HepG2 (cell line): ENCODE data around the gene ZFP36L2. TPM values are rescaled to one million over a fixed set of nuclear protein-coding genes. Genes with fewer than 3 reads are reported as not detected.

ENCODE experiments used
- ATF7 ChIP-seq, 2 experiments: fragments of 450-650 bp in 1 of 2; sonication (generic) in 1 of 2; formaldehyde crosslinking in 1 of 2; IDR thresholded peaks; 2 replicates each; pipeline versions ENCODE4 v1.4.0 to v1.6.1; 2016 to 2020; ENCODE audit warnings: antibody characterized with exemption in 1 of 2, mild to moderate bottlenecking in 1 of 2, missing genetic modification reagents in 1 of 2
- GZF1 ChIP-seq: sonication (generic); formaldehyde crosslinking; IDR thresholded peaks from 2 replicates; pipeline ENCODE4 v1.5.1; 2020; ENCODE audit warnings: mild to moderate bottlenecking, missing genetic modification reagents
- HMGA1 ChIP-seq: sonication (generic); formaldehyde crosslinking; conservative IDR thresholded peaks from 2 replicates; pipeline ENCODE4 v1.4.0; 2020; ENCODE audit warnings: missing genetic modification reagents
- JDP2 ChIP-seq: sonication (generic); formaldehyde crosslinking; IDR thresholded peaks from 2 replicates; pipeline ENCODE4 v1.8.1; 2022; ENCODE audit warnings: missing genetic modification reagents, borderline replicate concordance
- STAG1 ChIP-seq: sonication (generic); formaldehyde crosslinking; IDR thresholded peaks from 2 replicates; pipeline ENCODE4 v1.4.0; 2020; ENCODE audit warnings: missing genetic modification reagents
- ZEB1 ChIP-seq: IDR thresholded peaks from 2 replicates; pipeline ENCODE4 v1.6.1; 2012; ENCODE audit warnings: mild to moderate bottlenecking, low read depth, inconsistent platforms; ENCODE audit not compliant: insufficient replicate concordance
- ZMYM3 ChIP-seq: sonication (generic); formaldehyde crosslinking; IDR thresholded peaks from 2 replicates; pipeline ENCODE4 v1.5.1; 2020; ENCODE audit warnings: mild to moderate bottlenecking, missing genetic modification reagents
- ZNF33B ChIP-seq: sonication (generic); formaldehyde crosslinking; IDR thresholded peaks from 2 replicates; pipeline ENCODE4 v1.5.1; 2020; ENCODE audit warnings: mild to moderate bottlenecking, missing genetic modification reagents
- ZNF350 ChIP-seq: sonication (generic); formaldehyde crosslinking; IDR thresholded peaks from 2 replicates; pipeline ENCODE4 v1.4.0; 2020; ENCODE audit warnings: mild to moderate bottlenecking, low read depth, missing genetic modification reagents, borderline replicate concordance
- ZNF563 ChIP-seq: sonication (generic); formaldehyde crosslinking; IDR thresholded peaks from 2 replicates; pipeline ENCODE4 v1.8.0; 2022; ENCODE audit warnings: mild to moderate bottlenecking, moderate library complexity, missing genetic modification reagents
- ZNF589 ChIP-seq: sonication (generic); formaldehyde crosslinking; conservative IDR thresholded peaks from 2 replicates; pipeline ENCODE4 v1.8.0; 2022; ENCODE audit warnings: mild to moderate bottlenecking, moderate library complexity, missing genetic modification reagents
- ZNF598 ChIP-seq: sonication (generic); formaldehyde crosslinking; IDR thresholded peaks from 2 replicates; pipeline ENCODE4 v1.5.1; 2020; ENCODE audit warnings: mild to moderate bottlenecking, missing genetic modification reagents, borderline replicate concordance
- ZNF761 ChIP-seq: sonication (generic); formaldehyde crosslinking; conservative IDR thresholded peaks from 2 replicates; pipeline ENCODE4 v1.4.0; 2020; ENCODE audit warnings: mild to moderate bottlenecking, missing genetic modification reagents
- polyA plus RNA-seq, 8 experiments: library from polyadenylated mRNA; depleted of rRNA in 3 of 8; stranded (reverse) in 7 of 8; unstranded in 1 of 8; fragments of >200 nt; fragmentation: Illumina TruSeq in 4 of 8; extraction: Trizol in 4 of 8; gene quantifications; 2 replicates each; pipeline versions ENCODE4 v1.2.1 to v1.2.3, GENCODE V29; 2011 to 2016; ENCODE audit warnings: low read depth in 4 of 8, missing spikeins in 1 of 8, mixed read lengths in 1 of 8; ENCODE audit not compliant: insufficient read depth in 1 of 8
- total RNA-seq, 5 experiments: library from RNA; depleted of rRNA; stranded (reverse); fragments of >200 nt; fragmentation: Illumina TruSeq; extraction: Trizol; gene quantifications; 2 replicates each; pipeline ENCODE4 v1.2.3, GENCODE V29; 2016; ENCODE audit warnings: low read depth in 1 of 5
- TF ChIP-seq, protein P1 (sequence below): sonication (generic); formaldehyde crosslinking; IDR thresholded peaks from 2 replicates; pipeline ENCODE4 v1.8.0; 2022; ENCODE audit warnings: mild to moderate bottlenecking, missing genetic modification reagents, borderline replicate concordance
- TF ChIP-seq, protein P2 (sequence below): sonication (generic); formaldehyde crosslinking; IDR thresholded peaks from 2 replicates; pipeline ENCODE4 v1.5.1; 2020; ENCODE audit warnings: mild to moderate bottlenecking, missing genetic modification reagents, borderline replicate concordance

The ZFP36L2 gene
- total and polyA plus RNA-seq, 2 of the 13 experiments (the other 11 are each of a cell fraction or from before 2014, with no cell fraction given), result 11.2 to 21.8 TPM

DNA sequence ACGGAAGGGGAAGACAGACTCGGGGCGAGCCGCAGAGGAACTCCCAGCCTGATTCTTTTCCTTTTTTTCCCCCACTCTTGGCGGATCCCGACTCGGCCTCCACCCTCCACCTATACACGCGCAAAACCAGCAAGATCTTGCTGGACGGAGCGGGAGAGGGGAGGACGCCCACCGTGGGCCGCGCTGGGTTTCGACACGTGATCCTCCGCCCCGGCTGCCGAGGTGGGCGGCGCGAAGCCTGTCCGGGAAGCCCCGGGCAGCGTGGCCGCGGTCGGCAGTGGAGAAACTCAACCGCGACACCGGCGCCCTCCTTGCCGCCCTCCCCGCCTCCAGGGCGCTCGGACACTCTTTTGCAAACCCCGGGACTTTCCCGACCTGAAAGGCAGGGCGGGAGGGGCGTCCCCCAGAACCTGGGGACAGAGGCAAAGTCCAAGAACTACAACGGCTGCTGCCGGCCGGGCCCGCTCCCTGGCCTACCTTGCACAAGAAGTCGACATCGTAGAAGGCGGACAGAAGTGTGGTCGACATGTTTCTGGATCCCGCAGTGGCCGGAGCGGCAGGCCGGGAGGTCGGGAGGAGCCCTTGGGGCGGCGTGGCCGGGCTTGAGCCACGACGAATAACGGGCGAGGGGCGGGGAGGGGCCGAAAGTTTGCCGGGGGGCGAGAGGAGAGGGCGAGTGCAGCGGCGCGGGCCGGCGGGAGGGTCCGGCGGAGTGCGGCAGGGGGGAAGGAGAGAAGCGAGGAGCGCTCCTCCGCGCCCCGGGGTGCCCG lies 433 bp downstream of the ZFP36L2 start (continued):
- TF ChIP-seq, protein P1, sequence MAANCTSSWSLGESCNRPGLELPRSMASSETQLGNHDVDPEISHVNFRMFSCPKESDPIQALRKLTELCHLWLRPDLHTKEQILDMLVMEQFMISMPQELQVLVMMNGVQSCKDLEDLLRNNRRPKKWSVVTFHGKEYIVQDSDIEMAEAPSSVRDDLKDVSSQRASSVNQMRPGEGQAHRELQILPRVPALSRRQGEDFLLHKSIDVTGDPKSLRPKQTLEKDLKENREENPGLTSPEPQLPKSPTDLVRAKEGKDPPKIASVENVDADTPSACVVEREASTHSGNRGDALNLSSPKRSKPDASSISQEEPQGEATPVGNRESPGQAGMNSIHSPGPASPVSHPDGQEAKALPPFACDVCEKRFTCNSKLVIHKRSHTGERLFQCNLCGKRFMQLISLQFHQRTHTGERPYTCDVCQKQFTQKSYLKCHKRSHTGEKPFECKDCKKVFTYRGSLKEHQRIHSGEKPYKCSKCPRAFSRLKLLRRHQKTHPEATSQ (CRISPR knock-in tag), result no peak
- TF ChIP-seq ZNF589 (CRISPR knock-in tag) (no peak), ZNF350 (CRISPR knock-in tag) (0 out of 2 replicates have a peak, but pooled peaks have one; percentile 28), ZNF598 (CRISPR knock-in tag) (no peak), ZNF563 (CRISPR knock-in tag) (peak; percentile 49; the same call in 1 of the 2 replicates), ZNF761 (no peak; the same call in 1 of the 2 replicates), ZMYM3 (CRISPR knock-in tag) (no peak; the same call in 1 of the 2 replicates), STAG1 (CRISPR knock-in tag) (peak; percentile 9; the same call in 1 of the 2 replicates), ATF7 (IDR thresholded peaks at IDR 0.05) (no peak), ATF7 (CRISPR knock-in tag; IDR thresholded peaks at IDR 0.05) (no peak), HMGA1 (no peak), ZEB1 (no peak), JDP2 (no peak), ZNF33B (no peak), GZF1 (CRISPR knock-in tag) (peak; percentile 76; the same call in 1 of the 2 replicates)
- TF ChIP-seq, protein P2, sequence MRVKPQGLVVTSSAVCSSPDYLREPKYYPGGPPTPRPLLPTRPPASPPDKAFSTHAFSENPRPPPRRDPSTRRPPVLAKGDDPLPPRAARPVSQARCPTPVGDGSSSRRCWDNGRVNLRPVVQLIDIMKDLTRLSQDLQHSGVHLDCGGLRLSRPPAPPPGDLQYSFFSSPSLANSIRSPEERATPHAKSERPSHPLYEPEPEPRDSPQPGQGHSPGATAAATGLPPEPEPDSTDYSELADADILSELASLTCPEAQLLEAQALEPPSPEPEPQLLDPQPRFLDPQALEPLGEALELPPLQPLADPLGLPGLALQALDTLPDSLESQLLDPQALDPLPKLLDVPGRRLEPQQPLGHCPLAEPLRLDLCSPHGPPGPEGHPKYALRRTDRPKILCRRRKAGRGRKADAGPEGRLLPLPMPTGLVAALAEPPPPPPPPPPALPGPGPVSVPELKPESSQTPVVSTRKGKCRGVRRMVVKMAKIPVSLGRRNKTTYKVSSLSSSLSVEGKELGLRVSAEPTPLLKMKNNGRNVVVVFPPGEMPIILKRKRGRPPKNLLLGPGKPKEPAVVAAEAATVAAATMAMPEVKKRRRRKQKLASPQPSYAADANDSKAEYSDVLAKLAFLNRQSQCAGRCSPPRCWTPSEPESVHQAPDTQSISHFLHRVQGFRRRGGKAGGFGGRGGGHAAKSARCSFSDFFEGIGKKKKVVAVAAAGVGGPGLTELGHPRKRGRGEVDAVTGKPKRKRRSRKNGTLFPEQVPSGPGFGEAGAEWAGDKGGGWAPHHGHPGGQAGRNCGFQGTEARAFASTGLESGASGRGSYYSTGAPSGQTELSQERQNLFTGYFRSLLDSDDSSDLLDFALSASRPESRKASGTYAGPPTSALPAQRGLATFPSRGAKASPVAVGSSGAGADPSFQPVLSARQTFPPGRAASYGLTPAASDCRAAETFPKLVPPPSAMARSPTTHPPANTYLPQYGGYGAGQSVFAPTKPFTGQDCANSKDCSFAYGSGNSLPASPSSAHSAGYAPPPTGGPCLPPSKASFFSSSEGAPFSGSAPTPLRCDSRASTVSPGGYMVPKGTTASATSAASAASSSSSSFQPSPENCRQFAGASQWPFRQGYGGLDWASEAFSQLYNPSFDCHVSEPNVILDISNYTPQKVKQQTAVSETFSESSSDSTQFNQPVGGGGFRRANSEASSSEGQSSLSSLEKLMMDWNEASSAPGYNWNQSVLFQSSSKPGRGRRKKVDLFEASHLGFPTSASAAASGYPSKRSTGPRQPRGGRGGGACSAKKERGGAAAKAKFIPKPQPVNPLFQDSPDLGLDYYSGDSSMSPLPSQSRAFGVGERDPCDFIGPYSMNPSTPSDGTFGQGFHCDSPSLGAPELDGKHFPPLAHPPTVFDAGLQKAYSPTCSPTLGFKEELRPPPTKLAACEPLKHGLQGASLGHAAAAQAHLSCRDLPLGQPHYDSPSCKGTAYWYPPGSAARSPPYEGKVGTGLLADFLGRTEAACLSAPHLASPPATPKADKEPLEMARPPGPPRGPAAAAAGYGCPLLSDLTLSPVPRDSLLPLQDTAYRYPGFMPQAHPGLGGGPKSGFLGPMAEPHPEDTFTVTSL (CRISPR knock-in tag), result peak; percentile 23
